Uterus (tissue), 2 donors: ENCODE results near the gene PRKN.

ENCODE experiments used
- POLR2A ChIP-seq, 2 donors: fragments of 450-650 bp; IDR thresholded peaks; one replicate each; pipeline ENCODE4 v1.6.1; 2016; ENCODE audit warnings: antibody characterized with exemption in 2 of 2, mild to moderate bottlenecking in 1 of 2, moderate library complexity in 1 of 2
- TF ChIP-seq, protein P1 (sequence below), 4 experiments: fragments of 200-600 bp in 2 of 4; fragments of 450-650 bp in 2 of 4; sonication (generic) in 2 of 4; IDR thresholded peaks; one replicate each; pipeline ENCODE4 v1.5.1; 2016 to 2019; ENCODE audit warnings: antibody characterized with exemption in 4 of 4, mild to moderate bottlenecking in 2 of 4, moderate library complexity in 1 of 4

DNA sequence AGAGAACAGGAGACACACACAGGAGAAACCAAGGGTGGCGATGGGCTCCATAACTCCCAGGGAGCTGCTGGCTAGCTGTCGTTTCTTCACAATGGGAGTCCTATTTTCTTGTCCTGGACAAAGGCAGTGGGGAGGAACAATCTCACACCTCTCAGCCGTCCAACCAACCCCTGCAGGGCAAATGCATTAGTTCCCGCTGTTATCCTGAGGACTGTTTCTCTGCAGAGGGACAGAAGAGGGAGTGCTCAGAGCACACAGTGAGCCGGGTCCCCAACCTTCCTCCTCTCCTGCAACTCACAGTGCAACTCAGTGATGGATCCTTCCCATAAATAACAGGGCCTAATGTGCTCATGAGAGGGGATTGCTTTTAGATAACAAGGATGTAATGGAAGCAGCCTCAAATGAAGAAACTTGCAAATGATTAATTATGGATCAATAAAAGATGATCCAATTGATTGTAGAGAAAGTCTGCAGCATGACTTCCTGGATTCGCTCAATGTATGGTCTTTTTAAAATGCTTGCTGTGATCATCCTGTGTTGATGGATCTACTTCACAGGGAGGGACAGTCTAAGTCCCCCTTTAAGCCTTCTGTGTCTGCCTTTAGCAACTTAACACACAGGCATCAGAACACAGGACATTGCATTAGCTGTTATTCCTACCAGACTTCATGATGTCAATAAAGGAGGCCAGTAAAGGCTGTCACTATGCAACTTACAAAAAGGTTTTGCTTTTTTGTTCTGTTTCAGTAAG lies 1000.3 kb downstream of the PRKN start:
- no peak for TF ChIP-seq POLR2A (IDR thresholded peaks at IDR 0.05)
- TF ChIP-seq, protein P1, sequence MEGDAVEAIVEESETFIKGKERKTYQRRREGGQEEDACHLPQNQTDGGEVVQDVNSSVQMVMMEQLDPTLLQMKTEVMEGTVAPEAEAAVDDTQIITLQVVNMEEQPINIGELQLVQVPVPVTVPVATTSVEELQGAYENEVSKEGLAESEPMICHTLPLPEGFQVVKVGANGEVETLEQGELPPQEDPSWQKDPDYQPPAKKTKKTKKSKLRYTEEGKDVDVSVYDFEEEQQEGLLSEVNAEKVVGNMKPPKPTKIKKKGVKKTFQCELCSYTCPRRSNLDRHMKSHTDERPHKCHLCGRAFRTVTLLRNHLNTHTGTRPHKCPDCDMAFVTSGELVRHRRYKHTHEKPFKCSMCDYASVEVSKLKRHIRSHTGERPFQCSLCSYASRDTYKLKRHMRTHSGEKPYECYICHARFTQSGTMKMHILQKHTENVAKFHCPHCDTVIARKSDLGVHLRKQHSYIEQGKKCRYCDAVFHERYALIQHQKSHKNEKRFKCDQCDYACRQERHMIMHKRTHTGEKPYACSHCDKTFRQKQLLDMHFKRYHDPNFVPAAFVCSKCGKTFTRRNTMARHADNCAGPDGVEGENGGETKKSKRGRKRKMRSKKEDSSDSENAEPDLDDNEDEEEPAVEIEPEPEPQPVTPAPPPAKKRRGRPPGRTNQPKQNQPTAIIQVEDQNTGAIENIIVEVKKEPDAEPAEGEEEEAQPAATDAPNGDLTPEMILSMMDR (IDR thresholded peaks at IDR 0.05), result no peak
